Stimulated activated CD8-positive, alpha-beta memory T cell treated with anti-CD3 and anti-CD28 coated beads, Interleukin-12 subunit alpha, Interleukin-12 subunit beta, amount 100 ng/mL, for 4 hours (primary cell): Measurements from ENCODE around the gene NLRP11.

Experiments used
- DNase-seq: peaks from one replicate; pipeline ENCODE4 v3.0.0-alpha.2; 2020; ENCODE audit warnings: low read depth

The NLRP11 gene

GRCh38 chr19:55831846-55832245 is at the start of gene NLRP11:
NLRP11 (minus strand) TSS chr19:55831999; CDS start chr19:55818174, 13,825 bp downstream.
- DNase-seq, result no peak

GRCh38 chr19:55877211-55877610 is 45.4 kb upstream of the NLRP11 start:
- no peak for DNase-seq

- DNase-seq, result no peak
These were observed 38.9 kb upstream of the NLRP11 start for GRCh38 chr19:55870736-55871135.

GRCh38 chr19:55867101-55867500 is 35.3 kb upstream of the NLRP11 start:
- no peak for DNase-seq

- DNase-seq, result no peak
These were observed 34.7 kb upstream of the NLRP11 start for GRCh38 chr19:55866521-55866920.

- no peak for DNase-seq
These were observed 27.2 kb upstream of the NLRP11 start for GRCh38 chr19:55858969-55859368.

GRCh38 chr19:55858401-55858800 is 26.6 kb upstream of the NLRP11 start:
- DNase-seq, result no peak

GRCh38 chr19:55857974-55858373 is 26.2 kb upstream of the NLRP11 start:
- no peak for DNase-seq

GRCh38 chr19:55857149-55857548 is 25.4 kb upstream of the NLRP11 start:
- DNase-seq, result no peak

- no peak for DNase-seq
These were observed 23.4 kb upstream of the NLRP11 start for GRCh38 chr19:55855160-55855559.

GRCh38 chr19:55838906-55839305 is 7.1 kb upstream of the NLRP11 start:
- no peak for DNase-seq

- no peak for DNase-seq
These were observed 6.5 kb upstream of the NLRP11 start for GRCh38 chr19:55838251-55838650.

GRCh38 chr19:55836340-55836739 is 4.5 kb upstream of the NLRP11 start, which contains the start of gene NLRP4:
NLRP4 (plus strand) TSS chr19:55836540; CDS start chr19:55852081, 15,541 bp downstream.
- no peak for DNase-seq

- no peak for DNase-seq
These were observed 877 bp upstream of the NLRP11 start for GRCh38 chr19:55832676-55833075.

- no peak for DNase-seq
These were observed 1.1 kb downstream of the NLRP11 start for GRCh38 chr19:55830656-55831055.

GRCh38 chr19:55820037-55820436 is 11.8 kb downstream of the NLRP11 start:
- no peak for DNase-seq

GRCh38 chr19:55813906-55814305 is 17.9 kb downstream of the NLRP11 start:
- no peak for DNase-seq

GRCh38 chr19:55812449-55812848 is 19.4 kb downstream of the NLRP11 start:
- DNase-seq, result no peak

- DNase-seq, result no peak
These were observed 20.5 kb downstream of the NLRP11 start for GRCh38 chr19:55811340-55811739.

- DNase-seq, result no peak
These were observed 22.3 kb downstream of the NLRP11 start for GRCh38 chr19:55809381-55810058.

- no peak for DNase-seq
These were observed 29.5 kb downstream of the NLRP11 start for GRCh38 chr19:55802281-55802680.

GRCh38 chr19:55801416-55801815 is 30.4 kb downstream of the NLRP11 start:
- no peak for DNase-seq

- DNase-seq, result no peak
These were observed 36.8 kb downstream of the NLRP11 start for GRCh38 chr19:55795021-55795420.

- DNase-seq, result no peak
These were observed 50.7 kb downstream of the NLRP11 start for GRCh38 chr19:55781112-55781511.
